GM21360 (cell line): ENCODE data around the gene UGT1A6.

Source experiments
- ATAC-seq: cut with Tn5 transposase; IDR thresholded peaks from one replicate; pipeline ENCODE4 v1.9.1; 2021; ENCODE audit warnings: mild to moderate bottlenecking, moderate library complexity; ENCODE audit not compliant: unreplicated experiment

The UGT1A6 gene

GRCh38 chr2:233799087-233799665, 106.5 kb downstream of the UGT1A6 start:
- ATAC-seq = no peak

- ATAC-seq = no peak
These were observed 107.0 kb downstream of the UGT1A6 start for GRCh38 chr2:233799716-233800115.

GRCh38 chr2:233800208-233800607, 107.5 kb downstream of the UGT1A6 start:
- ATAC-seq = no peak

- ATAC-seq = no peak
These were observed 108.9 kb downstream of the UGT1A6 start for GRCh38 chr2:233801357-233802131.

- no peak for ATAC-seq
These were observed 109.6 kb downstream of the UGT1A6 start for GRCh38 chr2:233802132-233802815.

GRCh38 chr2:233803292-233803911, 110.7 kb downstream of the UGT1A6 start:
- no peak for ATAC-seq

- ATAC-seq = no peak
These were observed 111.3 kb downstream of the UGT1A6 start for GRCh38 chr2:233803994-233804393.

GRCh38 chr2:233807215-233807865, 114.7 kb downstream of the UGT1A6 start:
- no peak for ATAC-seq

GRCh38 chr2:233807966-233808935, 115.6 kb downstream of the UGT1A6 start:
- no peak for ATAC-seq

GRCh38 chr2:233810385-233810784, 117.7 kb downstream of the UGT1A6 start:
- ATAC-seq = no peak

GRCh38 chr2:233811087-233811486, 118.4 kb downstream of the UGT1A6 start:
- ATAC-seq = no peak

- no peak for ATAC-seq
These were observed 119.0 kb downstream of the UGT1A6 start for GRCh38 chr2:233811732-233812131.

GRCh38 chr2:233813236-233814055, 120.8 kb downstream of the UGT1A6 start:
- no peak for ATAC-seq

GRCh38 chr2:233814056-233814835, 121.6 kb downstream of the UGT1A6 start:
- ATAC-seq = no peak

- ATAC-seq = no peak
These were observed 123.2 kb downstream of the UGT1A6 start for GRCh38 chr2:233815861-233816260.

- ATAC-seq = no peak
These were observed 123.6 kb downstream of the UGT1A6 start for GRCh38 chr2:233816334-233816733.

- ATAC-seq = no peak
These were observed 124.1 kb downstream of the UGT1A6 start for GRCh38 chr2:233816771-233817170.

- ATAC-seq = no peak
These were observed 124.7 kb downstream of the UGT1A6 start for GRCh38 chr2:233817361-233817911.
